ENCODE results near the gene CCDC187. TPM values are rescaled to one million over a fixed set of nuclear protein-coding genes. Genes with fewer than 3 reads are reported as not detected.

Gene CCDC187
- total RNA-seq, 1 donor from 2014 or later, result 0.69 TPM

- intact Hi-C loops (cut with micrococcal nuclease), result no loop called here
- H3K4me1 Mint-ChIP-seq, result peaks cover 2% of the 10 kb centered on the region
These were observed 1.1 kb upstream of the CCDC187 start for GRCh38 chr9:136304981-136305380.

GRCh38 chr9:136304456-136304855, 562 bp upstream of the CCDC187 start:
- POLR2A ChIA-PET, result no interaction called here

More at GRCh38 chr9:136304981-136305380, 1.1 kb upstream of the CCDC187 start:
- Mint-ChIP-seq H3K27ac (no peak overlapping the region), H3K36me3 (ENCODE audit: low read depth) (no peaks in the 10 kb centered on the region), H3K4me3 (no peak overlapping the region), H3K27me3 (peaks cover 3% of the 10 kb centered on the region), H3K9me3 (no peaks in the 10 kb centered on the region)
- no peak for TF ChIP-seq CTCF (IDR thresholded peaks at IDR 0.05)
- DNase-seq (no peak), ATAC-seq (ENCODE audit: low read depth) (no peak)
- POLR2A ChIA-PET, result no interaction called here
- CTCF ChIA-PET, result no interaction called here

GRCh38 chr9:136303066-136303824, 649 bp downstream of the CCDC187 start:
- no peak overlapping the region for H3K4me3 Mint-ChIP-seq
- H3K9me3 Mint-ChIP-seq, result no peaks in the 10 kb centered on the region

More at GRCh38 chr9:136304456-136304855, 562 bp upstream of the CCDC187 start:
- Mint-ChIP-seq H3K27ac (no peak overlapping the region), H3K4me3 (no peak overlapping the region), H3K9me3 (no peaks in the 10 kb centered on the region), H3K36me3 (ENCODE audit: low read depth) (no peaks in the 10 kb centered on the region), H3K27me3 (peaks cover 3% of the 10 kb centered on the region), H3K4me1 (peaks cover 2% of the 10 kb centered on the region)
- no peak for DNase-seq
- intact Hi-C loops (cut with micrococcal nuclease), result no loop called here
- CTCF ChIA-PET, result no interaction called here
- TF ChIP-seq CTCF (IDR thresholded peaks at IDR 0.05), result no peak
- ATAC-seq (ENCODE audit: low read depth), result no peak

GRCh38 chr9:136302527-136302926, 1.4 kb downstream of the CCDC187 start:
- CTCF ChIA-PET, result no interaction called here

More at GRCh38 chr9:136303066-136303824, 649 bp downstream of the CCDC187 start:
- Mint-ChIP-seq H3K27me3 (peaks cover 3% of the 10 kb centered on the region), H3K4me1 (peaks cover 2% of the 10 kb centered on the region), H3K27ac (no peak overlapping the region), H3K36me3 (ENCODE audit: low read depth) (no peaks in the 10 kb centered on the region)
- no peak for ATAC-seq (ENCODE audit: low read depth)
- DNase-seq, result no peak
- ChIA-PET CTCF (no interaction called here), POLR2A (no interaction called here)
- no peak for TF ChIP-seq CTCF (IDR thresholded peaks at IDR 0.05)
- intact Hi-C loops (cut with micrococcal nuclease), result no loop called here

GRCh38 chr9:136300866-136301265, 3.0 kb downstream of the CCDC187 start:
- ChIA-PET POLR2A (no interaction called here), CTCF (no interaction called here)
- Mint-ChIP-seq H3K4me1 (peaks cover 5% of the 10 kb centered on the region), H3K9me3 (no peaks in the 10 kb centered on the region), H3K27me3 (no peaks in the 10 kb centered on the region), H3K27ac (no peak overlapping the region), H3K36me3 (ENCODE audit: low read depth) (no peaks in the 10 kb centered on the region), H3K4me3 (no peak overlapping the region)
- ATAC-seq (ENCODE audit: low read depth) (no peak), DNase-seq (no peak)
- intact Hi-C loops (cut with micrococcal nuclease), result no loop called here
- TF ChIP-seq CTCF (IDR thresholded peaks at IDR 0.05), result no peak

More at GRCh38 chr9:136302527-136302926, 1.4 kb downstream of the CCDC187 start:
- no peak for TF ChIP-seq CTCF (IDR thresholded peaks at IDR 0.05)
- intact Hi-C loops (cut with micrococcal nuclease), result no loop called here
- H3K9me3 Mint-ChIP-seq, result no peaks in the 10 kb centered on the region
- POLR2A ChIA-PET, result no interaction called here
- DNase-seq, result no peak
- peaks cover 3% of the 10 kb centered on the region for H3K27me3 Mint-ChIP-seq
- no peaks in the 10 kb centered on the region for H3K36me3 Mint-ChIP-seq (ENCODE audit: low read depth)
- ATAC-seq (ENCODE audit: low read depth), result no peak
- H3K4me1 Mint-ChIP-seq, result peaks cover 2% of the 10 kb centered on the region
- H3K4me3 Mint-ChIP-seq, result no peak overlapping the region
- H3K27ac Mint-ChIP-seq, result no peak overlapping the region

Data from activated B cell treated with CpG ODN at 0.5 μM for 24 hours (primary cell).